ENCODE measurements around the gene KRABD2.

The KRABD2 gene

DNA sequence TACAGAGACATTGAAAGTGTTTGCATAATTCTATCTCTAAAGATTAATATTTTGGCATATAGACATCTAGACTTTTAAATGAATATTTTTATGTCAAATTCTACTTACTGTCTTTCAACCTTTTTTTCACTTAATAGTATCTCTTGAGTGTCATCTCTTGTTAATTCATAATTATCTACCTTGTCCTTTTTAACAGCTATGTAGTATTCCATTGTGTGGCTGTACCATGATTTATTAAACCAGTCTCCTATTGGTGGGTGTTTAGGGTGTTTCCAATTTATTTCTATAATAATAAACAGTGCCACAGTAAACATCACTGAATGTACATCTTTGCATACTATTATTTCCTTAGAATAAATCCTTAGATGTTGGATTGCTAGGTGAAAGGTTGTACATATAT is 37.4 kb upstream of the KRABD2 start:
- H3K36me3 ChIP-seq (replicated peaks in 1 of 2; ENCODE audit: control insufficient read depth in 1 of 2, insufficient read depth in 2 of 2, low read length in 2 of 2): no peaks in the 10 kb centered on the region
- intact Hi-C loops (cut with micrococcal nuclease): loop anchor here in 1 of 2 donors (5.0 kb wide), 1 partner anchor 38 kb away; no protein-coding TSS in a partner anchor

DNA sequence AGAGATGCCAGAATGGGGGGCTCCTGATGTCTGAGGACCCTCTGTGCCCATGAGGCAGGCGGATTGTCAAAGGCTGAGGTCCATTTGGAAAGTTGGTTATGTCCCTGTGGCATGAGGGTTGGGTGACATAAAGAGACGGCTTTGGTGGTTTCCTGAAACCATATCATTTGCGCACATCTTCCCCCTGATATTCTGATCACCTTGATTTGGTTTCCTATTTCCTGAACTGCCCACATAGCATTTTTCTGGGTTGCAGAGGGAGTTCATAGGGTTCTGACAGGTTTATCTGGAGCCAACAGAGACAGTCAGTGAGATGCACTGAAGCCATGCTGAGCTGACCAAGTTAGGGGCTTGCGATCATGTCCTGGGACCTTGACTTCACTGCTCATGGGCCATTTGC is 36.8 kb upstream of the KRABD2 start:
- peak overlapping the region; percentile 37 to 78 (median 57) for H3K4me3 ChIP-seq (replicated peaks in 1 of 3; ENCODE audit: low read depth in 2 of 3, low read length in 3 of 3)

More for the DNA sequence above, 37.4 kb upstream of the KRABD2 start:
- Histone ChIP-seq H3K4me3 (replicated peaks in 1 of 3; ENCODE audit: low read depth in 2 of 3, low read length in 3 of 3) (peak overlapping the region in 1 of 3 experiments; percentile 78), H3K79me2 (ENCODE audit: insufficient read depth, low read length) (peaks cover 10% of the 10 kb centered on the region), H3K9me3 (replicated peaks in 1 of 2; ENCODE audit: control insufficient read depth in 1 of 2, insufficient read depth in 1 of 2, low read length in 2 of 2) (no peaks in the 10 kb centered on the region), H2AFZ (ENCODE audit: insufficient read depth, low read depth, low read length, poor library complexity, severe bottlenecking) (no peak overlapping the region), H3K27ac (ENCODE audit: low read depth in 1 of 2, low read length in 2 of 2) (no peak overlapping the region), H3K4me2 (replicated peaks; ENCODE audit: extremely low read depth, low read length, poor library complexity, severe bottlenecking) (peak overlapping the region; percentile 82), H3K27me3 (ENCODE audit: control insufficient read depth in 2 of 2, insufficient read depth in 2 of 2, low read length in 2 of 2) (no peaks in the 10 kb centered on the region), H3K9ac (ENCODE audit: insufficient read depth, low read length, poor library complexity, severe bottlenecking) (no peak overlapping the region), H3K4me1 (ENCODE audit: control insufficient read depth in 1 of 2, insufficient read depth in 2 of 2, low read length in 2 of 2) (peaks cover 56 to 87% of the 10 kb centered on the region in 2 donors), H4K20me1 (ENCODE audit: insufficient read depth, low read length) (no peaks in the 10 kb centered on the region)
- Mint-ChIP-seq H3K36me3 (peaks cover 0 to 11% of the 10 kb centered on the region in 2 donors), H3K4me3 (peak overlapping the region; percentile 41 to 85), H3K27me3 (ENCODE audit: low read depth in 3 of 3) (peaks cover 0 to 7% (median 3%) of the 10 kb centered on the region in 3 donors), H3K27ac (peak overlapping the region in 1 of 7 donors; percentile 94), H3K4me1 (peaks cover 79% of the 10 kb centered on the region), H3K9me3 (peaks cover 0 to 5% (median 0%) of the 10 kb centered on the region in 7 donors)
- TF ChIP-seq, protein P1, sequence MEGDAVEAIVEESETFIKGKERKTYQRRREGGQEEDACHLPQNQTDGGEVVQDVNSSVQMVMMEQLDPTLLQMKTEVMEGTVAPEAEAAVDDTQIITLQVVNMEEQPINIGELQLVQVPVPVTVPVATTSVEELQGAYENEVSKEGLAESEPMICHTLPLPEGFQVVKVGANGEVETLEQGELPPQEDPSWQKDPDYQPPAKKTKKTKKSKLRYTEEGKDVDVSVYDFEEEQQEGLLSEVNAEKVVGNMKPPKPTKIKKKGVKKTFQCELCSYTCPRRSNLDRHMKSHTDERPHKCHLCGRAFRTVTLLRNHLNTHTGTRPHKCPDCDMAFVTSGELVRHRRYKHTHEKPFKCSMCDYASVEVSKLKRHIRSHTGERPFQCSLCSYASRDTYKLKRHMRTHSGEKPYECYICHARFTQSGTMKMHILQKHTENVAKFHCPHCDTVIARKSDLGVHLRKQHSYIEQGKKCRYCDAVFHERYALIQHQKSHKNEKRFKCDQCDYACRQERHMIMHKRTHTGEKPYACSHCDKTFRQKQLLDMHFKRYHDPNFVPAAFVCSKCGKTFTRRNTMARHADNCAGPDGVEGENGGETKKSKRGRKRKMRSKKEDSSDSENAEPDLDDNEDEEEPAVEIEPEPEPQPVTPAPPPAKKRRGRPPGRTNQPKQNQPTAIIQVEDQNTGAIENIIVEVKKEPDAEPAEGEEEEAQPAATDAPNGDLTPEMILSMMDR (IDR thresholded peaks at IDR 0.05): no peak
- no peak for DNase-seq

More for the DNA sequence above, 36.8 kb upstream of the KRABD2 start:
- Histone ChIP-seq H3K36me3 (replicated peaks in 1 of 2; ENCODE audit: control insufficient read depth in 1 of 2, insufficient read depth in 2 of 2, low read length in 2 of 2) (no peaks in the 10 kb centered on the region), H2AFZ (ENCODE audit: insufficient read depth, low read depth, low read length, poor library complexity, severe bottlenecking) (peak overlapping the region; percentile 18), H3K27me3 (ENCODE audit: control insufficient read depth in 2 of 2, insufficient read depth in 2 of 2, low read length in 2 of 2) (no peaks in the 10 kb centered on the region), H3K4me2 (replicated peaks; ENCODE audit: extremely low read depth, low read length, poor library complexity, severe bottlenecking) (peak overlapping the region; percentile 82), H3K9me3 (replicated peaks in 1 of 2; ENCODE audit: control insufficient read depth in 1 of 2, insufficient read depth in 1 of 2, low read length in 2 of 2) (no peaks in the 10 kb centered on the region), H4K20me1 (ENCODE audit: insufficient read depth, low read length) (no peaks in the 10 kb centered on the region), H3K9ac (ENCODE audit: insufficient read depth, low read length, poor library complexity, severe bottlenecking) (peak overlapping the region; percentile 54), H3K27ac (ENCODE audit: low read depth in 1 of 2, low read length in 2 of 2) (peak overlapping the region; percentile 87), H3K79me2 (ENCODE audit: insufficient read depth, low read length) (peaks cover 7% of the 10 kb centered on the region), H3K4me1 (ENCODE audit: control insufficient read depth in 1 of 2, insufficient read depth in 2 of 2, low read length in 2 of 2) (peaks cover 50 to 81% of the 10 kb centered on the region in 2 donors)
- WGBS (ENCODE audit: insufficient coverage): 62% methylated on average over 2 of the region's 4 CpGs
- H3K9me3 Mint-ChIP-seq: peaks cover 0 to 5% (median 0%) of the 10 kb centered on the region in 7 donors
- peak overlapping the region; percentile 93 to 99 (median 96) for H3K27ac Mint-ChIP-seq
- TF ChIP-seq, protein P1 (IDR thresholded peaks at IDR 0.05): no peak
- peaks cover 0 to 11% of the 10 kb centered on the region in 2 donors for H3K36me3 Mint-ChIP-seq
- peaks cover 73% of the 10 kb centered on the region for H3K4me1 Mint-ChIP-seq
- intact Hi-C loops (cut with micrococcal nuclease): loop anchor here in 1 of 2 donors (5.0 kb wide), 1 partner anchor 39 kb away; no protein-coding TSS in a partner anchor
- peaks cover 0 to 7% (median 3%) of the 10 kb centered on the region in 3 donors for H3K27me3 Mint-ChIP-seq (ENCODE audit: low read depth in 3 of 3)
- no peak for DNase-seq
- H3K4me3 Mint-ChIP-seq: peak overlapping the region; percentile 85 to 91
